Measurements from ENCODE around the gene ZNF746.
A peak's percentile ranks its signal among the peaks of the same experiment; 100 is the strongest.
"Not testable (repeated sequence)": the region's sequence is repeated elsewhere in the genome, so short reads cannot be mapped to it uniquely, and the experiment has no call there.

The ZNF746 gene

GRCh38 chr7:149498811-149499210 lies 1.2 kb upstream of the ZNF746 start:
- no peak for ATAC-seq (ENCODE audit: low read depth)
- Mint-ChIP-seq H3K4me1 (peaks cover 23% of the 10 kb centered on the region), H3K36me3 (peaks cover 2% of the 10 kb centered on the region), H3K4me3 (no peak overlapping the region), H3K9me3 (no peaks in the 10 kb centered on the region), H3K27me3 (peaks cover 4% of the 10 kb centered on the region), H3K27ac (no peak overlapping the region)
- no peak for DNase-seq (ENCODE audit: low spot score in 2 of 2)

- ATAC-seq (ENCODE audit: low read depth) (peak; percentile 38), DNase-seq (ENCODE audit: low spot score in 2 of 2) (peak; percentile 31 to 38)
- Mint-ChIP-seq H3K36me3 (peaks cover 8% of the 10 kb centered on the region), H3K27me3 (no peaks in the 10 kb centered on the region), H3K27ac (peak overlapping the region; percentile 97), H3K4me3 (peak overlapping the region; percentile 95), H3K4me1 (peaks cover 23% of the 10 kb centered on the region), H3K9me3 (no peaks in the 10 kb centered on the region)
Measured at GRCh38 chr7:149496642-149497391, 792 bp downstream of the ZNF746 start.

GRCh38 chr7:149495785-149496641 lies 1.6 kb downstream of the ZNF746 start:
- peaks cover 23% of the 10 kb centered on the region for H3K4me1 Mint-ChIP-seq
- no peaks in the 10 kb centered on the region for H3K9me3 Mint-ChIP-seq
- DNase-seq (ENCODE audit: low spot score in 2 of 2) (no peak), ATAC-seq (ENCODE audit: low read depth) (no peak)
- peak overlapping the region; percentile 97 for H3K27ac Mint-ChIP-seq
- no peaks in the 10 kb centered on the region for H3K27me3 Mint-ChIP-seq
- peaks cover 9% of the 10 kb centered on the region for H3K36me3 Mint-ChIP-seq
- H3K4me3 Mint-ChIP-seq: peak overlapping the region; percentile 95

GRCh38 chr7:149494738-149495368 lies 2.8 kb downstream of the ZNF746 start:
- Mint-ChIP-seq H3K9me3 (no peaks in the 10 kb centered on the region), H3K36me3 (peaks cover 19% of the 10 kb centered on the region), H3K4me1 (peaks cover 28% of the 10 kb centered on the region), H3K27me3 (no peaks in the 10 kb centered on the region), H3K27ac (no peak overlapping the region), H3K4me3 (no peak overlapping the region)
- no peak for ATAC-seq (ENCODE audit: low read depth)
- DNase-seq (ENCODE audit: low spot score in 2 of 2): no peak

GRCh38 chr7:149493975-149494374 lies 3.6 kb downstream of the ZNF746 start:
- DNase-seq (ENCODE audit: low spot score in 2 of 2); H3K27ac Mint-ChIP-seq; ATAC-seq (ENCODE audit: low read depth); H3K4me3 Mint-ChIP-seq; H3K9me3 Mint-ChIP-seq; H3K27me3 Mint-ChIP-seq: not testable (repeated sequence)
- Mint-ChIP-seq H3K36me3 (peaks cover 25% of the 10 kb centered on the region), H3K4me1 (peaks cover 34% of the 10 kb centered on the region)

GRCh38 chr7:149493366-149493765 lies 4.2 kb downstream of the ZNF746 start:
- Mint-ChIP-seq H3K27ac (no peak overlapping the region), H3K9me3 (no peaks in the 10 kb centered on the region), H3K4me1 (peaks cover 35% of the 10 kb centered on the region), H3K36me3 (peaks cover 29% of the 10 kb centered on the region), H3K27me3 (no peaks in the 10 kb centered on the region), H3K4me3 (no peak overlapping the region)
- ATAC-seq (ENCODE audit: low read depth): no peak
- no peak for DNase-seq (ENCODE audit: low spot score in 2 of 2)

GRCh38 chr7:149490083-149490760 lies 7.4 kb downstream of the ZNF746 start:
- Mint-ChIP-seq H3K4me3 (no peak overlapping the region), H3K27me3 (no peaks in the 10 kb centered on the region), H3K4me1 (peaks cover 19% of the 10 kb centered on the region), H3K27ac (peak overlapping the region; percentile 29), H3K36me3 (peaks cover 44% of the 10 kb centered on the region), H3K9me3 (no peaks in the 10 kb centered on the region)
- ATAC-seq (ENCODE audit: low read depth) (no peak), DNase-seq (ENCODE audit: low spot score in 2 of 2) (no peak)

- H3K4me3 Mint-ChIP-seq: no peak overlapping the region
- ATAC-seq (ENCODE audit: low read depth): no peak
- no peaks in the 10 kb centered on the region for H3K9me3 Mint-ChIP-seq
- no peaks in the 10 kb centered on the region for H3K27me3 Mint-ChIP-seq
- peaks cover 46% of the 10 kb centered on the region for H3K36me3 Mint-ChIP-seq
- H3K4me1 Mint-ChIP-seq: peaks cover 15% of the 10 kb centered on the region
- peak overlapping the region; percentile 59 for H3K27ac Mint-ChIP-seq
- DNase-seq (ENCODE audit: low spot score in 2 of 2): no peak
Measured at GRCh38 chr7:149489391-149490024, 8.1 kb downstream of the ZNF746 start.

GRCh38 chr7:149479568-149479967 lies 18.0 kb downstream of the ZNF746 start:
- DNase-seq (ENCODE audit: low spot score in 2 of 2) (no peak), ATAC-seq (ENCODE audit: low read depth) (no peak)
- H3K9me3 Mint-ChIP-seq: peaks cover 9% of the 10 kb centered on the region
- peaks cover 32% of the 10 kb centered on the region for H3K36me3 Mint-ChIP-seq
- no peaks in the 10 kb centered on the region for H3K4me1 Mint-ChIP-seq
- no peak overlapping the region for H3K27ac Mint-ChIP-seq
- no peaks in the 10 kb centered on the region for H3K27me3 Mint-ChIP-seq
- H3K4me3 Mint-ChIP-seq: no peak overlapping the region

GRCh38 chr7:149478754-149479153 lies 18.9 kb downstream of the ZNF746 start:
- Mint-ChIP-seq H3K27me3 (no peaks in the 10 kb centered on the region), H3K27ac (no peak overlapping the region), H3K9me3 (peaks cover 9% of the 10 kb centered on the region), H3K4me3 (no peak overlapping the region), H3K4me1 (no peaks in the 10 kb centered on the region), H3K36me3 (peaks cover 37% of the 10 kb centered on the region)
- DNase-seq (ENCODE audit: low spot score in 2 of 2): no peak
- ATAC-seq (ENCODE audit: low read depth): no peak

GRCh38 chr7:149477494-149478443 lies 19.8 kb downstream of the ZNF746 start:
- Mint-ChIP-seq H3K27ac (peak overlapping the region; percentile 19), H3K4me3 (no peak overlapping the region), H3K27me3 (no peaks in the 10 kb centered on the region), H3K4me1 (no peaks in the 10 kb centered on the region), H3K9me3 (peaks cover 9% of the 10 kb centered on the region), H3K36me3 (peaks cover 43% of the 10 kb centered on the region)
- peak in 1 of 2 donors; percentile 7 for DNase-seq (ENCODE audit: low spot score in 2 of 2)
- ATAC-seq (ENCODE audit: low read depth): no peak

- H3K4me1 Mint-ChIP-seq: no peaks in the 10 kb centered on the region
- H3K4me3 Mint-ChIP-seq: no peak overlapping the region
- DNase-seq (ENCODE audit: low spot score in 2 of 2) (peak in 1 of 2 donors; percentile 2), ATAC-seq (ENCODE audit: low read depth) (no peak)
- H3K36me3 Mint-ChIP-seq: peaks cover 47% of the 10 kb centered on the region
- H3K27me3 Mint-ChIP-seq: no peaks in the 10 kb centered on the region
- no peak overlapping the region for H3K27ac Mint-ChIP-seq
- peaks cover 9% of the 10 kb centered on the region for H3K9me3 Mint-ChIP-seq
Measured at GRCh38 chr7:149476791-149477190, 20.8 kb downstream of the ZNF746 start.
